Measurements from ENCODE around the gene PRDM16. TPM values are rescaled to one million over a fixed set of nuclear protein-coding genes. Genes with fewer than 3 reads are reported as not detected.

The PRDM16 gene
- total RNA-seq, 1 donor, result 19.9 TPM

DNA sequence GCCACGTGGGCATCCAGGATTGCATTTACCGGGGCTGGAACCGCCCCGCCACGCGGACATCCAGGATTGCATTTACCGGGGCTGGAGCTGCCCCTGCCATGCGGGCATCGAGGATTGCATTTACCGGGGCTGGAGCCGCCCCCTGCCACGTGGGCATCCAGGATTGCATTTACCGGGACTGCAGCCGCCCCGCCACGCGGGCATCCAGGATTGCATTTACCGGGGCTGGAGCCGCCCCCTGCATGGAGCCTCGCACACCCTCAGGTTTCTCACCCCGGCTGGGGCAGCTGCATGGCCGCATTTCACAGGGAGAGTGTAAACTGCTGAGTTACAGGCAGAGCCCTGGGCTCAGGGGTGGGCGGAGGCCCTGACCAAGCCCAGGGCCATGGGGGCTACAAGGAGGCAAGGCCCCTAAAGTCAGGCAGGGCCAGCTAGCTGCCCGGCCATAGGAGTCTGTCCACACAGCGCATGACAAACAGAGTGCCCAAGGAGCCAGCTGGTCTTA is 218.7 kb downstream of the PRDM16 start:
- no peak for DNase-seq (ENCODE audit: low read depth in 2 of 3, low spot score in 2 of 3)

DNA sequence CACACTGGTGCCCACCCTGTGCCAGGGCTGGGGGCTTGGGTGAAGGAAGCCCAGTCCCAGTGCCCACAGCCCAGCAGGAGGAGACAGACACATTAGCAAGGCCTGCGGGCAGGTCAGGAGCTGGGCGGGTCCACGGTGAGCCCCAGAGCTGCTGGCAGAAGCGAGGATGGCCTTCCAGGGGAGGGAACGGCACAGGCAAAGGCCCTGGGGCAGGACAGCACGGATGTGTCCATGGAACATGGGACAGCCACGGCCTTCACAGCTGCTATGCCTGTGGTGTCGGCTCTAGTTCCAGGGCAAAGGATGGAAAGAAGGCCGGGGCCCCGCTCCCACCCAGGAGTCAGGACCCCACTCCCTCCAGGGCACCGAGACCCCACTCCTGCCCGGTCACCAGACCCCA is 220.5 kb downstream of the PRDM16 start:
- no peak for DNase-seq (ENCODE audit: low read depth in 2 of 3, low spot score in 2 of 3)

DNA sequence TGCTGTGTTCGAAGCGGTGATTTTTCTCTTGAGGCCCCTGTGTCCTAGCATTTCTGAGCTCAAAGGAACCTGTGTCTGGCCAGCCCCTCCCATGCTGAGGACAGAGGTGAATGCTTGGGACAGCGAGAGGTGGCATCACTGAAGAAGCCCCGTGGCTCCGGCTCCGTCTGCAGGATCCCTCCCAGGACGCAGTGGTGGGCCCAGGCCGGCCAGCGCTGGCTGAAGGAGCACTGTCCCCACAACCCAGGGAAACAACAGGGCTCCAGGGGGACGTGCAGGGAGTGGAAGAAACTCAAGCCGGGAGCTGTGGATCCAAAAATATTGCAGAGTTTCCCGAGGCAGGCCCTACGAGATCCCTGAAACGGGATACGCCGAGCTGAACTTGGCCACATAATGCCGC is 221.4 kb downstream of the PRDM16 start:
- DNase-seq (ENCODE audit: low read depth in 2 of 3, low spot score in 2 of 3), result no peak

DNA sequence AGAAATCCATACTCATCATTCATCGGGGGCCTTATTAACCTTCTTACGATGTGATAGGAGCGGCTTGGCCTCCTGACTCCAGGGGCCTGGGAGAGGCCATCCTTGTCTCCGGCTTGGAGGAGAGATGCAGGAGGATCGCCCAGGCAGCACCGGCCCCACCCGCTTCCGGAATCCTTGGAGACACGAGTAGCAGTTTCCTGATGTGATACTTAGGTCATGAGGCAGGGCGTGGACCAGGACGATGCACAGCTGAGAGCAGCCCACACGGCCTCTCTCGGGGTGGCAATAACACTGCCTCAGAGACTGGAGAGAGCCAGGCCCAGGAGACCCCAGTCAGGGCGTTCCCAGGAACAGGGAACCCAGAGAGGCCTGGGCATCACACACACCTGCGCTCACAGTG is 221.9 kb downstream of the PRDM16 start:
- no peak for DNase-seq (ENCODE audit: low read depth in 2 of 3, low spot score in 2 of 3)

DNA sequence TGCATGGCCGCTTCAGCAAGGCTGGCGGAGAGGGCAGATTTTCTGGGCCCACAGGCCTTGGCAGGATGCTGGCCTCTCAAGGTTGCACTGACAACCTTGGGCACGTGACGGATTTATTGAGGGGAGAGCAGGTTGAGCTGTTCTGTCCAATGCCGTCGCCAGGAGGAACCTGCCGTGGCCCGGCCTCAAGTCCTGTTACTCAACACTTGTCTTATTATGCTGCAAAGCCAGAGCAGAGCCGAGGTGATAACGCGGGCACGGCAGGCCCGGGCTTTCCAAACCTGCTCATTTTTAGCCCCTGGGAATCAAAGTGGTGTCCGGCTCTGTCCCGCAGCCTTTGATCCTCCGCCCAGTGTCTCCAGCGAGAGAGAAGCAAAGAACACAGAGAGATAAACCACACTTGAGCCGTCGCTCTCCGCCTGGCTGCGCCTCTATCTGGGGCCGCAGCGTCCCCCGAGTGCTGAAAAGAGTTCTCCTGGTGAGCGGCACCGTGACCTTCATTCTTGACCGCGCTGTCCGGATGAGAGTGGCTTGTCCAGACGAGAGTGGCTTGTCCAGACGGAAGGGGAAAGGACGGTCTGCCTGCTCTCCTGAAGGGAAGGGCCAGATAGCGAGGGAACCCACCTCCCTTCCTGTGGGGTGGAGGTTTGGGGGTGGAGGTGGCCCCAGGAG is 223.2 kb downstream of the PRDM16 start:
- DNase-seq (ENCODE audit: low read depth in 2 of 3, low spot score in 2 of 3), result no peak

DNA sequence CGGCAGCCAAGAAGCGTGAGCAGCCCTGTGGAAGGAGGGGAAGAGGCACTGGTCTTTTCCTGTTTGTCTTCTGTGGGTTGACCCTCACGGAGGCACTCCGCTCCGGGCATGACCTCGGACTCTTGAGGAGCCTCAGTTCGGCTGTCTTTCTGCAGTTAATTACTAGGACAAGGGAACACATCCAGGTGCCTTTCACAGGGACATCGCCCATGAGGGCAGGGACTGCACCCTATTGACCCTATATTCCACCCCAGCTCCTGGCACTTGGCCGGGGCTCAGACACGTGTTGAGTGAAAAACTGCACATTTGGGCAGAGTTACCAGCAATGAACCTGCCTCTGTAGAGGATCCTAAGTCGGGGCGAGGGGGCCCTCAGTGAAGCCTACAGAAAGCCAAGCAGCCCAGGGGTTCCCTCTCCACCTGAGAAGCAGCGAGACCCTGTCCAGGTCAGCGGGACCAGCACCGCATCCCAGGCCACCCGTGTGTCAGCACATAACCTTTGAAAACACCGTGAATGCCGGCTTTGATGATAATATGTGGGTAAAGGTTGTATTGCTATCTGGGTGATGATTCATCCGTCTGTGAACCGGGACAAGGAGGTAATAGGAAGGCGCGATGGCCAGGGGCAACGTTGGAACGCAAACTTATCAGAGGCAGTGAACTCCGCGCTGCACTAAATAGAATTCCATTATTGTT is 224.0 kb downstream of the PRDM16 start:
- no peak for DNase-seq (ENCODE audit: low read depth in 2 of 3, low spot score in 2 of 3)

DNA sequence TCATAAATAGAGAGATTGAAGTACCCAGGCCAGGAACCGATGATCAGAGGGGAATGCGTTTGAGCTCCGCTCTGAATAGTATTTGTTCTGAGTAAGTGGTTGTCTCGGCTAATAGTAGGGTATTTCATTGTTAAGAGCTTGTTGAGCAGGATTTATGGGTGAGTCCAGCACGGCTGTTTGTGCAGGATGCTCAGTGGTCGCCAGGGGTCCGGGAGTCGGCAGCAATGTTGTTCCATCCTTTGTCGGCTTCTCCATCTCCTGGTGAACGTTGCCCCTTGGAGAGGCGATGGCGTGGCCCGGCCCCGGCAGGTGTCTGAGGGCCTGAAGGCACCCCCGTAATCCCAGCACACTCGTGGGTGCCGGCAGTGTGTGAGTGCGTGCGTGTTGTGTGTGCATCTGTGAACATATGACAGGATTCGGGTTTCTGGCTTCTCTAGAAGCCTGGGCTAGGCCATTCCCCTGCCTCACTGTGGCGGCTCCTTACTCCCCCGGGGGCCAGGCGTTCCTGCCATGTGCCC is 224.6 kb downstream of the PRDM16 start:
- no peak for DNase-seq (ENCODE audit: low read depth in 2 of 3, low spot score in 2 of 3)

DNA sequence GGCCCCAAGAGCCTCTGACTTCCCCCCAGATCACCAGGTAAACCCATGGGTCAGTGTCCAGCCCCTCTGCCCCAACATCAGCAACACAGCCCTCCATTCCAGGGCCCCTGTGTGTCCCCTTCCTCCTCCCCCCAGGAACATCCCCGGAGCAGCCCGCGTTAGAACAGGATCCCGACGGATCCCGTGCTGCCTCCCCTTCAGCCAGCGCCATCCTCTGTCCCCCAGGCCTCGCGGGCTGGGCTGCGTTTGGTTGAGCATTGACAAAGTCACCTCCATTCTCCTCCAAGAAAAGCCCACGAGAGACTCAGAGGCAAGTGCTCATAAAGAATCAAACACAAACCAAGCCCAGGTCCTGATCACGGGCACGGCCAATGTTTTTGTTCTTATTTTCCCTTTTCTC is 225.4 kb downstream of the PRDM16 start:
- no peak for DNase-seq (ENCODE audit: low read depth in 2 of 3, low spot score in 2 of 3)

DNA sequence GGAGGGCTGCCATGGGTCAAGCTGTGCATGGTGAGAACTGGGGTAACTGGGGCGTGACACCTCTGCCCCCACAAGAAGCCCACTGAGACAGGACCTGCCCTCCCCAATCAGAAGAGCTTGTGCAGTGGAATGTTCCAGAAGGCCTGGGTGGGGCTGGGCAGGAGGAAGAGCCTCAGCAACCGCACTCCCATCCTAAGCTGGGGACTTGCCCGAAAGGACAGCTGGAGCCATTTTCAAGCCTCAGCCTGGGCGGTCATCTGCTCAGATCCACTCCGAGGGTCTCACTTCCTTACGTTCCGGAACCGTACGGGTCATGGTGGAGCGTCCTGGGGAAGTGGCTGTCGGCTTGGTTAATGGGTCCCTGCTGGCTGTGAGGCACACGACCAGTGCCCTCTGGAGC is 226.8 kb downstream of the PRDM16 start:
- DNase-seq (ENCODE audit: low read depth in 2 of 3, low spot score in 2 of 3), result no peak

DNA sequence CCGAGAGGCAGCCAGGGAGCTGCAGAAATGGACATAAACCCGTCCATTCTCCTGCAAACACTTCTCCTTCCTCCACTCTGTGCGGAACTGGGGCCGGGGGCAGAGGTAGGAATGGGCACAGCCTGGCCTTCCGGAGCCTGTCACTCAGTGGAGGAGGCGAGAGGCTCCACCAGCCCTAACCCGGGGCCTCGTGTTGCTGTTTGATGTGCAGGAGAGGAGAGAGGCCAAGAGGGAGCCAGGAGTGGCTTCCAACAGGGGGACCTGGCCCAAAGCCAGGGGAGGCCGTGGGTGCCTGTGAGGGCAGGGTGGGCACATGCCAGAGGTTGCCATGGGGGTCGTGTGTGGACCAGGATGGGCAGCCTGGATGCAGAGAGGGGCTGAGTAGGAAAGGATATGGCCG is 227.3 kb downstream of the PRDM16 start:
- no peak for DNase-seq (ENCODE audit: low read depth in 2 of 3, low spot score in 2 of 3)

DNA sequence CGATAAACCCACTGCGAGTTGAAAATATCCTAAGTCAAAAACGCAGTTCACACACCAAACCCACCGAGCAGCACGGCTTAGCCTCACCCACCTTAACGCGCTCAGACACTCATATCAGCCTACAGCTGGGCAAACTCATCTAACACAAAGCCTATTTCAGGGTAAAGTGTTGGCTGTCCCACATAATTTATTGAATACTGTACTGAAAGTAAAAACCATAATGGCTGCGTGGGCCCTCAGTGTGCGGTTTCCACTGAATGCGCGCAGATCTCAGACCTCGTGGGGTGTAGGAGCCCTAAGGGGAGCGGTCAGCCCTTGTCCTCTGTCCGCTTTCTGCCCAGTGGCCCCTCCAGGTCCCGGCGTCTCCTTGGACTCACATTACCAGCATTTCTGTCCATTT is 227.8 kb downstream of the PRDM16 start:
- no peak for DNase-seq (ENCODE audit: low read depth in 2 of 3, low spot score in 2 of 3)

DNA sequence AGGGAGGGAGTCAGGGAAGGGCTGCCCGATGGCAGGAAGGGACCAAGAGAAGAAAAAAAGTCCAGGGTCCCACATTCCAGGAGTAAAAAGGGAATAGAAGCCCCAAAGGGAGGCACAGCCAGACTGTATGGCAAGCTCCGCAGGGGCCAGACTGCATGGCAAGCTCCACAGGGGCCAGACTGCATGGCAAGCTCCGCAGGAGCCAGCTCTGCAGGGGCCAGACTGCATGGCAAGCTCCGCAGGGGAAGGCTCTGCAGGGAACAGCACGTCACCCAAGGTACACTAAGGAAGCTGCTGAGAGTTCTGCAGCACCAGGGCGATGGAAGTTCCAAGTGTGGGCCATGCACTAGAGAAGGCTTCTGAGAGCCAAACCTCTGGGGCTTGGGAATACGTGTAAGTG is 228.8 kb downstream of the PRDM16 start:
- DNase-seq (ENCODE audit: low read depth in 2 of 3, low spot score in 2 of 3), result no peak

DNA sequence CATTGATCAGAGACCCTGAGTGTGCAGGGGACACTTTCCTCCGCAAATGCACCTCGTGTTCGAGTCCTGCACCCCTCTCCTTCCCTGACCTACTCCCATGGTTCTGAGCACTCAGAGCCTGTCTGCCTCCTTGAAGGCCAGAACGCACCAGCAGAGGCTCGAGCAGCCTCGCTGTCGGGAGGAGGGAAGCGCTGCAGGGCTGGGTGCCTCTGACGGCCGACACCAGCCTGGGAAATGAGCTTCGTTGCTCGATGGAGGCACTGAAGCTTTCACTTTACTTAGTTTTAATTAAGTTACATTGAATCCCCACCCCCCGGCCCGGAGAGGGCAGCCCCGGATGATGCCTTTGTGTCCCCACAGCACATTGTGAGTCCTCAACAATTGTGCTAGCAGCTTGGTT is 229.2 kb downstream of the PRDM16 start:
- DNase-seq (ENCODE audit: low read depth in 2 of 3, low spot score in 2 of 3), result no peak

DNA sequence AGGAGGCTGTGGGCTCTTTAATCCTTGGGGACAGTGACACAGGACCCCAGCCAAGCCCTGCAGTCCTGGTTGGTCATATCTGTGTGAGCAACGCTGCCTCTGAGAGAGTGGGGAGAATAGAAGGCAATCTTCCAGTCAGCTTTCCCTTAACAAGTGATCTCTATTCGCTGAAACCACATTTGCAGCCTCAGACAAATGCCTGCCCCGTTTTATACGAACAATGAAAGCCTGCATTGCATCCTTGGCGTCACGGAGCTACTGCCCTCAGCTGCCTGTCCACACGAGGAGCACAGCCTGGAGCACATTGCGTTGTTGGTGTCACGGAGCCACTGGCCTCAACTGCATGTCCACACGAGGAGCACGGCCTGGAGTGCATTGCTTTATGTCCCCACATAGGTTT is 235.2 kb downstream of the PRDM16 start:
- DNase-seq (ENCODE audit: low read depth in 2 of 3, low spot score in 2 of 3), result no peak

DNA sequence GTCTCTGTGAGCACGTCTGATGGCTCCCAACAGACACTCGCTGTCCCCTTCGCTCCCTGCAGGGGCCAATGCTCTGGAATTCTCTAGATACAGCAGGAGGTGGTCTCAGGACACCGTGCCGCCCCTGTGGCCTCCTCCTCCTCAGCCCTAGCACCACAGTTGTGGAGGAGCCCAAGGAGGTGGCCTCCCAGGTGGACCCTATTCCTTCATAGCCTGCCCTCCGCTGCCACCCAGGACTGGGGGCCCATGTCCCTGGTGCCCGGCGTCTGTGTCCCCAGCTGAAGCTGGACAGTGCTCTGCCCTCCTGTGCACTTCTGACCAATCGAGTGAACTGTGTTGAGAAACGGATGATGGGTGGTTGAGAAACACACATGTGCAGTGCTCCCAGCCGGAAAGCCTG is 235.7 kb downstream of the PRDM16 start:
- no peak for DNase-seq (ENCODE audit: low read depth in 2 of 3, low spot score in 2 of 3)

DNA sequence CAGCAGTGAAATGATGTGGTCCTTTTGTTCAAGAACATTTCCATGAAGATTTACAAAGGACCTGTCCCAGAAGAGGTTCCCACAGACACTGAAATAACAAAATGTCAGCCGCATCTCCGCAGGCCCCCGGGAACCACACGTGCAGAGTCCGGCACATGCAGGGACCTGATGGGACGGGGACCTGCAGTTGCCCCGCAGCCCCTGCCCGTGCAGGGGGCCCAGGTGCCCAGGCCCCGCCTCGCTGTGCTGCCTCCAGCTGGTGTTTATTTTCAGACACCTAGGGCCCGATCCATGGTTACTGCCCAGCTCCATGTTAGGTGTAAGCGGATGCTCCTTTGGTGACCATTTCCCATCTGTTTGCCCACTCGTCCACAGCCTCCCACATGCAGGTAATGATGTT is 236.2 kb downstream of the PRDM16 start:
- DNase-seq (ENCODE audit: low read depth in 2 of 3, low spot score in 2 of 3), result no peak

DNA sequence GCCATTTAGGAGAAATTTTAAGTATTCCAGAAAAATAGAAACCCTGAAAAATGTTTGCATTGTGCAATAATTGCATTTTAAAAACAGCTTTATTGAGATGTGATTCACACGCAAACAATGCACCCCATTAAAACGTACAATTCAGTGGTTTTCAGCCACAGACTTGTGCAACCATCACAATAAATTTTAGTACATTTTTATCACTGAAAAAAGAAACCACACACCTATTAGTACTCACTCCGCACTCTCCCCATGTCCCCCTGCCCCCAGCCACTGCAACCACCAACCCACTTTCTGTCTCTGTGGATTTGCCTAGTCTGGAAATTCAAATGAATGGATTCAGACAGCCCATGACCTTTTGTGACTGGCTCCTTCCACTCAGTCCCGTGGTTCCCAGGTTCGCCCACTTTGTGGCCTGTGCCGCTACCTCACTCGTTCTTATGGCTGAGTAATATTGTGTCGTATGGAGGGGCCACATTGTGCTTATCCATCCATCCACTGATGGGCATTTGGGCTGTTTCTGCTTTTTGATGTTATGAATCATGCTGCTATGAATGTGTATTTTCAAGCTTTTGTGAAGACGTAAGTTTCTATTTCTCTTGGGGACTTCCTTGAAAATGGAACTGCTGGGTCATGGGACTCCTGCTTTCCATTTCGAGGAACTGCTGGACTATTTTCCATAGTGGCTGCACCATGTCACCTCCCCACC is 237.7 kb downstream of the PRDM16 start:
- DNase-seq (ENCODE audit: low read depth in 2 of 3, low spot score in 2 of 3), result no peak

DNA sequence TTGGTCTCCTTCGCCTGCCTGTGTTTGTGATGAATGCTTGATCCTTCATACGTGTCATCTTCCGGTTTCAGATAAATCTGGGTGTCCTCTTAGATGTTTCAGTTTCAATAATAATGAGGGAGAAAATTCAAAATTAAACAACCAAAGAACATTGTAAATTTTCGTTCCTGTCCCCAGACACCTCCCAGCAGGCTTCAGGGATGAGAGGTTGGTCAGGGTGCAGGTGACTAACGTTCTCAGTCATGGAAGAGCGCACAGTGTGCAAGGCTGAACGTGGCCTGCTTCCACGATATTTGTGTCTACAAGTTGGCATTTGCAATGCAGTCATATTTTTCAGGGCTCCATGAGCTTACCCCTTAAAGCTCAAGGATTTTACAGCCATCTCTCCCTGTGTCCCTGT is 238.4 kb downstream of the PRDM16 start:
- DNase-seq (ENCODE audit: low read depth in 2 of 3, low spot score in 2 of 3), result no peak

DNA sequence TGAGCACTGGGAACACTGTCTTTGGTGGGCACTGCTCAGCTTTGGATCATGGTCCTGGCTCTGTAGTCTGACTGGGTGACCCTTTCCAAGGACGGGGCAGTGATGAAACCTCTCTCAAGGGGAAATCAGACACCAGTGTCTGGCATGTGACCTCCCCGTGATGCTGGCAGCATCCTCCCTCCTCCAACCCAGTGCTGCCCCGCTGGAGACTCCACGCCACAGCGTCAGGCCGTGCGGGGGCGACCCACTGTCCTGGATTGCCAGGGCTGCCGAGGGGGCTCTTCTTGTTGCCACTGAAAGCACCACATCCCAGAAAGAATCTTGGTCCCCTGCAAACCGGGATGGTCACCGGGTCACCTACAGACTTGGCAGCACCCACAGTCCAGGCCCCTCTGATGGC is 239.1 kb downstream of the PRDM16 start:
- no peak for DNase-seq (ENCODE audit: low read depth in 2 of 3, low spot score in 2 of 3)

DNA sequence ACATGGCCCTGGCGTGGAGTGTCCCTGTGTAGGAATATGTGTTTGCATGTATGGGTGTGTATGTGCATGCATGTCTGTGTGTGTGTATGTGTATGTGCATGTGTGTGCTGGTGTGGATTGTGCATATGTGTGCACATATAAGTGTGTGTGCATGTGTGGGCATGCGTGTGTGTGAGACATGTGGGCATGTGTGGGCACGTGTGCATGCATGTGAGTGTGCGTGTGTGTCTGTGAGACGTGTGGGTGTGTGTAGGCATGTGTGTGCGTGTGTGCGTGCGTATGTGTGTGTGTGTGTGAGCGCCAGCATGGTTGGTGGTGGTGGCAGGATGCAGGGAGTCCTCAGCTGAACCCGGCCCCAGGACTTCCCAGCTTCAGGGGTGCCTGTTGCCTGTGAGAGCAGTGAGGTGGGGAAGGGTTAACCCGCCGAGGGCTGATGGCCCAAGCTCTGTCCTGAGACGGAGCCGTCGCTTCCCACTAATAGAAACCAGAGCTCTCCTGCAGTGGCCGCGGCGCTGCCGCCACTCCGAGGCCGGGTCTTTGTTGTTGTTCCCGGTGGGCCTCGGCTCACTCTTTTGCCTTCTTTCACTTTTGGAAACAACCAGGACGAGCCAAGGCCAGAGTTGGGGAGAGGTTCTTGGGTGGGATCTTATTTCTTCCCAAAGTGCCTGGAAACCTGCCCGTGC is 241.9 kb downstream of the PRDM16 start:
- no peak for DNase-seq (ENCODE audit: low read depth in 2 of 3, low spot score in 2 of 3)

DNA sequence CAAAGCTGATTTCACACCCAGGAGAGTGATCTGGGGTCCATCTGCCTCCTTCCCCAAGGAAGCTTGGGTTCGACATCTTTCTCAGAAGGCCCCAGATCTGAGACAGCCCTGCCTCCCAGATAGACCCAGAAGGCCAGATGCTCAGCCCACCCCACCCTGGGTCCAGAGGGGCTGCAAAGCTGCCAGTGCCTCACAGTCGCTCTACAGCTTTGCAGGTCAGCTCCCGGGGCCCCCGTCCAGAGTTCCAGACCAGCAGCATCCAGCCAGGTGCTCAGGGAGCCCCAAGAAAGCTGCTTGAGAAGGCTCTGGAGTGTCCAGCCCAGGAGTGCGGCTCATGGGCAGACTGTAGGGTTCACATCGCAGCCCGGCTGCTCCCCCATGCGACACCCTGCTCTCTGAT is 242.7 kb downstream of the PRDM16 start:
- no peak for DNase-seq (ENCODE audit: low read depth in 2 of 3, low spot score in 2 of 3)
